Mucosa of stomach (tissue), 1 donor: ENCODE results near the gene ITGB3.

ENCODE experiments used
- H3K27me3 ChIP-seq: one replicate; pipeline ENCODE4 v1.7.0; 2013; ENCODE audit warnings: mild to moderate bottlenecking, low read length; ENCODE audit not compliant: control insufficient read depth, insufficient read depth
- H3K36me3 ChIP-seq: one replicate; pipeline ENCODE4 v1.7.0; 2013; ENCODE audit warnings: low read length; ENCODE audit not compliant: control insufficient read depth, insufficient read depth
- H3K4me1 ChIP-seq: one replicate; pipeline ENCODE4 v1.7.0; 2013; ENCODE audit warnings: mild to moderate bottlenecking, low read length; ENCODE audit not compliant: control insufficient read depth, insufficient read depth
- H3K4me3 ChIP-seq: one replicate; pipeline ENCODE4 v1.7.0; 2013; ENCODE audit warnings: low read length
- H3K9ac ChIP-seq: one replicate; pipeline ENCODE4 v1.7.0; 2013; ENCODE audit warnings: mild to moderate bottlenecking, low read length, moderate library complexity
- H3K9me3 ChIP-seq: one replicate; pipeline ENCODE4 v1.7.0; 2013; ENCODE audit warnings: mild to moderate bottlenecking, low read length, moderate library complexity; ENCODE audit not compliant: control insufficient read depth
- donor health status: Pancreatic carcinoma.

ITGB3 gene

DNA sequence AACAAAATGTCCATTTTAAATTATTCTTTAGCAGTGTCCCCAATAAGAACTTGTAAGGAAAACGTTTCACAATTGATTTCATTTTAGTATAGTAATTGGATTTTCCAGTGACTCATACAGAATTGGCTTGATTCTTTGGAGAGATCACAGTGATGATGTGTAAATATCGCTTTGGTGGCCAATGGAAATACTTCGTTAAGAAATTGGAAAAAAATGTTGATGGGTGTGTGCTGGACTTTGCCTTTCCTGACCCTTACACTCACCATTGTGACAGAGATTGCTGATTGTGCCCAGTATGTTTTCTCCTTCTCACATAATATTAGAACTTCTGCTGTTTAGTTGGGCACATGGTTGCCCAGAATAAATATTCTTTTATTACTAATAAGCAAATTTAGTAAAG is 62.7 kb downstream of the ITGB3 start:
- Histone ChIP-seq H3K9me3 (no peaks in the 10 kb centered on the region), H3K36me3 (no peaks in the 10 kb centered on the region), H3K27me3 (no peaks in the 10 kb centered on the region), H3K9ac (no peak overlapping the region), H3K4me1 (peaks cover 8% of the 10 kb centered on the region), H3K4me3 (no peak overlapping the region)

DNA sequence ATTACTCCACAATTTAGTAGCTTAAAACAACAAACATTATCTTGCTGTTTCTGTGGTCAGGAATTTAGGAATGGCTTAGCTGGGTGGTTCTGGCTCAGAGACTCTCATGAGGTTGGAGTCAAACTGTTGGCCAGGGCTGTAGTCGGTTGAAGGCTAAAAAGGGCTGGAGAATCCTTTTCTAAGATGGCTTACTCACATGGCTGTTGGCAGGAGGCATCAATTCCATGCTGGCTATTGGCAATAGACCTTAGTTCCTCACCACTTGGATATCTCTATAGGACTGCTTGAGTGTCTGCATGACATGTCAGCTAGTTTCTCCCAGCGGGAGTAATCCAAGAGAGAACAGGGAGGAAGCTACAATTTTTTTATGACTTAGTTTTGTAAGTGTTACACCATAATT is 63.5 kb downstream of the ITGB3 start:
- H3K4me3 ChIP-seq, result no peak overlapping the region
- H3K9ac ChIP-seq, result no peak overlapping the region
- H3K27me3 ChIP-seq, result no peaks in the 10 kb centered on the region
- H3K36me3 ChIP-seq, result no peaks in the 10 kb centered on the region
- no peaks in the 10 kb centered on the region for H3K9me3 ChIP-seq
- H3K4me1 ChIP-seq, result peaks cover 8% of the 10 kb centered on the region

DNA sequence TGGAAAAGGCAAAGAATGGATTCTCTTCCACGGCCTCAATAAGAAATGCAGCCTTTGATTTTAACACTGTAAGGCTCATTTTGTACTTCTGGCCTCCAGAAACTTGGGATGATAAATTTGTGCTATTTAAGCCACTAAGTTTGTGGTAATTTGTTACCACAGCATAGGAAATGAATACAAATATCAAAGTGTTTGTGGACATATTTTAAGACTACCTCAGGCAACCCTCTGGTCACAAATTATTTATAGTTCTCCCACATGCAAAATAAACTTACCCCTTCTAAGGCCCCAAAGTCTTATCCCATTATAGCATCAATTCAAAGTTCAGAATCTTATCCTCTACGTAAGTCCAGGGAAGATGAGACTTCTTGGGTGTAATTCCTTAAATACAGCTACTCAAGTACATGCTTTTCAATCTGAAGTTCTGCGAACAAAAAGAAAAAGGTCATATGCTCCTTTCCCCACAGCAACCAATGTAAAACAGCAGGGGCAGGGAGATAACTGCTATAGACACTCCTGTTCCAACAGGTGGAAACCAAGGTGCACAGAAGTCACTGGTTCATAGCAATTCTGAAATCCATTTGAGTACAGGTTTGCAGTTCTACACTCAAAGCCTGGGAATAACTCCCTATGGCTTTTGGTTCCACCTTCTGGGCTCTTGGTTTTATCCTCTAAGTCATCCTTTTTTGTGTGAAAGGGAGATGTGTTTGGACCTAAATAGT is 64.7 kb downstream of the ITGB3 start:
- no peak overlapping the region for H3K4me3 ChIP-seq
- no peaks in the 10 kb centered on the region for H3K27me3 ChIP-seq
- no peaks in the 10 kb centered on the region for H3K9me3 ChIP-seq
- no peaks in the 10 kb centered on the region for H3K36me3 ChIP-seq
- H3K4me1 ChIP-seq, result peaks cover 8% of the 10 kb centered on the region
- H3K9ac ChIP-seq, result no peak overlapping the region

DNA sequence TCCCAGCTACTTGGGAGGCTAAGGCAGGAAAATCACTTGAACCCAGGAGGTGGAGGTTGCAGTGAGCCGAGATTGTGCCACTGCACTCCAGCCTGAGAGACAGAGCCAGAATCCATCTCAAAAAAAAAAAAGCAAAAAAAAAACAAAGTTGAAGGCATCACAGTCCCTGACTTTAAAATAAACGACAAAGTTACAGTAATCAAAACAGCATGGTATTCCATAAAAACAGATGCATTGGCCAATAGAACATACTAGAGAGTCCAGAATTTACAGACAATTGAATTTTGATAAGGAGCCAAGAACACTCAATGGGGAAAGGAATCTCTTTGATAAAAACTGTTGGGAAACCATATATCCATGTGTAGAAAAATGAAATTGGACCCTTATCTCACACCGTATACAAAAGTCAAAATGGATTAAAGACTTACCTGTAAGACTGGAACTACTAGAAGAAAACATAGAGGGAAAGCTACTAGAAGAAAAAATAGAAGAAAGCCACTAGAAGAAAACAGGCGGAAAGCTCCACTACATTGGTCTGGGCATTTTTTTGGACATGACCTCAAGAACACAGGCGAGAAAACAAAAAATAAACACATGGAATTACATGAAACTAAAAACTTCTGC is 67.4 kb downstream of the ITGB3 start:
- no peak overlapping the region for H3K4me3 ChIP-seq
- H3K4me1 ChIP-seq, result peaks cover 8% of the 10 kb centered on the region
- no peak overlapping the region for H3K9ac ChIP-seq
- no peaks in the 10 kb centered on the region for H3K36me3 ChIP-seq
- H3K27me3 ChIP-seq, result peaks cover 5% of the 10 kb centered on the region
- H3K9me3 ChIP-seq, result no peaks in the 10 kb centered on the region

DNA sequence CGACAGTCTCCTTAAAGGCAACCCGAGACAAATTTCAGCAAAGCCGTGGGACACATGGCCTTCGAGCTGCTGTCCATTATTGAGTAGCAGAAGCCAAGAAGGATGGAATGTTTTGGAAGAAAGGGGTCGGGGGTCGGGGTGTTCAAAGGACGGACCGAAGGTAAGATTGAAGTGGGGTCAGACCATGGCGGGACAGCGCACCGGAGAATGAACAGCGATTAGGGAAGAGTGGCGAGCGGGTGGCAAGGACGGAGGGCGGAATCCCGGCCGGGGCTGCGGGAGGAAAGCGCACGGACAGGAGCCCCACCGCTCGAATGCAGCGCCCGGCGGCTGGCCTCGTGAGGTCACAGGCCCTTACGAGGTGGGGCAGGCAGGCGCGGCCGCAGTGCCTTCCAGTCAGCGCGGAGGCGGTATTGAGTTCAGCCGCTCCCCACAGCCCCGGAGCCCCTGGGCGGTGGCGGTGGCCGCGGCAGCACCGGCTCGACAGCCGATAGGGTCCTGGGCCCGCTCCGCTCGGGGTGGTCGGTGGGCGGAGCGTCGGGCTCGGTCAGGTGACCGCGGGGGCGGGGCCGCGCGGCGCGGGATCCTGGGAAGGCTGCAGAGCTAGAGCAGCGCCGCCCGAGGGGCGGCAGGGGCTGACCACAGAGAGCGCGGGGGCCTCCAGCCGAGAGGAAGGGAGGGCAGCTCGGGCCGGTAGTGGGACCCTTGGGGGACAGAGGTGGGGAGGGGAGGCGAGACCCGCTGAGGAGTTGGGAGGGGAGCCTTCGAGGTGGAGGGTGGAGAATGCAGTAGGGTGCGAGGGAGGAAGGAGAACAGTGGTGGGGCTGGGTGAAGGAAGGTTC is 70.0 kb downstream of the ITGB3 start, which contains the start of gene EFCAB13:
Gene EFCAB13 (plus strand): TSS at position 574 of the 842 bp plus-strand sequence. CDS start 4,399 bp downstream, outside the sequence.
- H3K27me3 ChIP-seq, result peaks cover 5% of the 10 kb centered on the region
- H3K4me1 ChIP-seq, result no peaks in the 10 kb centered on the region
- peak within 1 kb of the TSS; percentile 97 for H3K9ac ChIP-seq

DNA sequence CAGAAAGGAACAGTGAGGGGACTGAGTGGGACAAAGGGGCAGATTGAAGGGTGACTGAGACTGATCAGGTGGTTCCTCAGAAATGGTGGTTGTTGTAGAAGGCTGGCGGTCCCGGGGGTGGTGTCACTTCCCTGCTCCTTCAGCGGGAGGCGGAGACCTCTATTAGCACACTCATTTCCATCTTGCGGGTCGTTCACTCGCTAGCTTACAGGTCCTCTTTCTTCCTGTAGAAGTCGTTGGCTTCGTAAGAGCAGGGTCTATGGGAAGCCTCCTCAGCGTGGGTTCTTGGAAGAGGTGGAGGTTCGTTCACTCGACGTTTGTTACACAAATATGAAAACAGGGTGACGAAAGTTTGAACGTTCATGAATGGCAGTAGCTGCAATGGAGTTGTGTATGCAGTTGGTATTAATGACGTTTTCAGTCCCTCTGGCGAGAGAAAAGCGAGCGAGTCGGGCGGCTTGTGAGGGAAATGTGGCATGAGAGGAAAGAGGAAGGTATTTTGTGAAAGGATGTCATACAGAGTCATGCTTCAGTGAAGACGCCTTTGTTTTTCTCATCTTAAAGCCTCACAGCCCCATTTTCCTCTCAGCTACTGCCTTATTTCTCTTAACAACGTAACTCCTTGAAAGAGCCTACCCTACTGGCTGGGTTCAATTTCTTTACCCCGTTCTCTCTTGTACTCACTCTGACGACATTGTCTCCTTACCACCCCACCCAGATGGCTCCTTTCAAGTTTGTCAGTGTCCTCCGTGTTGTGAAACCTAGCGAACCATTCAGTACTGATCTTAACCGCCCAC is 70.8 kb downstream of the ITGB3 start:
- H3K4me1 ChIP-seq, result no peaks in the 10 kb centered on the region
- H3K9ac ChIP-seq, result peak overlapping the region; percentile 97
- H3K4me3 ChIP-seq, result peak overlapping the region; percentile 68
- no peaks in the 10 kb centered on the region for H3K9me3 ChIP-seq
- H3K27me3 ChIP-seq, result peaks cover 5% of the 10 kb centered on the region
- no peaks in the 10 kb centered on the region for H3K36me3 ChIP-seq

More for the DNA sequence above, 70.0 kb downstream of the ITGB3 start, which contains the start of gene EFCAB13:
- peak within 1 kb of the TSS; percentile 68 for H3K4me3 ChIP-seq
- no peaks in the 10 kb centered on the region for H3K9me3 ChIP-seq
- H3K36me3 ChIP-seq, result no peaks in the 10 kb centered on the region

DNA sequence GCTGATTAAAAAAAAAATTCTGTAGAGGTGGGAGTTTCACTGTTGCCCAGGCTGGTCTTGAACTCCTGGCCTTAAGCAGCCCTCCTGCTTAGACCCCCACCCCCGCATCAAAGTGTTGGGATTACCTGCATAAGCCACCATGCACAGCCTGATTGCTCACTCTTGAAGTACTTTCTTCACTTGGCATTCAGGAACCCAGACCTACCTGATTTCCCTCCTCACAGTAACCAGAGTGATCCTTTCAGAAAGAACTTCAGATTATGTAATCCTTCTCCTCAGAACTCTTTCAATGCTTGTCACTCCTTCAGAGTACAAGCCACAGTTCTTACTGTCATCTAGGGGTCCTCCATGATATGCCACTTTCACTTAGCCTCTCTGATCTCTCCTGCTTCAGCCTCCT is 71.5 kb downstream of the ITGB3 start:
- Histone ChIP-seq H3K9ac (no peak overlapping the region), H3K4me3 (no peak overlapping the region), H3K27me3 (peaks cover 5% of the 10 kb centered on the region), H3K4me1 (no peaks in the 10 kb centered on the region), H3K36me3 (no peaks in the 10 kb centered on the region), H3K9me3 (no peaks in the 10 kb centered on the region)

DNA sequence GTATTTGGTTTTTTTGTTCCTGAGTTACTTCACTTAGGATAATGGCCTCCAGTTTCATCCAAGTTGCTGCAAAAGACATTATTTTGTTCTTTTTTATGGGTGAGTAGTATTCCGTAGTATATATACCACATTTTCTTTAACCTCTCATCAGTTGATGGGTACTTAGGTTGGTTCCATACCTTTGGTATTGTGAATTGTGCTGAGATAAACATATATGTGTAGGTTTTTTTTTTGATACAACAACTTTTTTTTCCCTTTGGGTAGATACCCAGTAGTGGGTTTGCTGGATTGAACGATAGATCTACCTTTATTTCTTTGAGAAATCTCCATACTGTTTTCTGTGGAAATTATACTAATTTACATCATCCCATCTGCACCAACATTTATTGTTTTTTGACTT is 76.9 kb downstream of the ITGB3 start:
- H3K4me1 ChIP-seq, result no peaks in the 10 kb centered on the region
- H3K36me3 ChIP-seq, result no peaks in the 10 kb centered on the region
- H3K4me3 ChIP-seq, result no peak overlapping the region

DNA sequence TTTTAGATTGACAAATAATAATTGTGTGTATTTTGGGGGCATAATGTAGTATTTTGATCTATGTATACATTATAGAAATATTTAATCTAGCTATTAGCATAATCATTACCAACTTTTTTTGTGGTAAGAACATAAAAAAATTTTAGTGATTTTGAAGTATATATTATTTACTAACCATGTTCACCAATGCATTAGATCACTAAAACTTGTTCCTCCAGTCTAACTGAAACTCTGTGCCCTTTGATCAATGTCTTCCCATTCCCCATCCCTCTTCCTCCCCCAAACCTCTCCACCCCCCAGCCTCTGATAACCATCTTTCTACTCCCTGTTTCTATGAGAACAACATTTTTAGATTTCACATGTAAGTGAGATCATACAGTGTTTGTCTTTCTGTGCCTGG is 78.7 kb downstream of the ITGB3 start:
- Histone ChIP-seq H3K4me3 (no peak overlapping the region), H3K9ac (no peak overlapping the region), H3K9me3 (no peaks in the 10 kb centered on the region), H3K27me3 (no peaks in the 10 kb centered on the region), H3K36me3 (no peaks in the 10 kb centered on the region), H3K4me1 (no peaks in the 10 kb centered on the region)

More for the DNA sequence above, 76.9 kb downstream of the ITGB3 start:
- no peak overlapping the region for H3K9ac ChIP-seq
- H3K9me3 ChIP-seq, result no peaks in the 10 kb centered on the region
- H3K27me3 ChIP-seq, result no peaks in the 10 kb centered on the region

DNA sequence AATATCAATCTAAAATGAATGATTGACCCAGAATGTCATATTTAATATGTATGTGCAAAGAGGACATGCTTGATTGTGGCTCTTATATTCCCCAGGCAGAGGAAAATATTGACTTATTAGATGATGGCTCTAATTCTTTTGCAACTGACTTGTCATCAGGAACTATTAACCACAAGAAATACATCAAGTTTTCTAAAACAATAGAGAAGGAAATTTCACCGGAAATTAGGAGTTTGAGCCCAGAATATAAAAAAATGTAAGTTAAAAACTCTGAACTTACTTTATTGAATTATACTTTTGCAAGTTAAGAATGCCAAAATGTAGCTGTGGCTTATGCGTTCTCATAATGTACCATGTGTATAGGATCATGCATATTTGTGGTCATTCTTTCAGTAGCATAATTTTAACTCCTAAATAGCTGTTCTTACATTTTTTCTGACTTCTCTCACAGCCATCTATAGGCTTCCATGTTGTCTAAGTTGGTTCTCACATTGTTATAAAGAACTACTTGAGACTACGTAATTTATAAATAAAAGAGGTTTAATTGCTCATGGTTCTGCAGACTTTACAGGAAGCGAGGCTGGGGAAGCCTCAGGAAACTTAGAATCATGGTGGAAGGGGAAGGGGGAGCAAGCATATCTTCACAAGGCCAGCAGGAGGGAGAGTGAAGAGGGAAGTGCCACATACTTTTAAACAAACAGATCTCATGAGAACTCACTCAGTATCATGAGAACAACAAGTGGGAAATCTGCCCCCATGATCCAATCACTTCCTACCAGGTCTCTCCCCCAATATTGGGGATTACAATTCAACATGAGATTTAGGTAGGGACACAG is 81.7 kb downstream of the ITGB3 start:
- no peaks in the 10 kb centered on the region for H3K36me3 ChIP-seq
- H3K9me3 ChIP-seq, result no peaks in the 10 kb centered on the region
- no peak overlapping the region for H3K4me3 ChIP-seq
- H3K4me1 ChIP-seq, result no peaks in the 10 kb centered on the region
- no peak overlapping the region for H3K9ac ChIP-seq
- no peaks in the 10 kb centered on the region for H3K27me3 ChIP-seq

DNA sequence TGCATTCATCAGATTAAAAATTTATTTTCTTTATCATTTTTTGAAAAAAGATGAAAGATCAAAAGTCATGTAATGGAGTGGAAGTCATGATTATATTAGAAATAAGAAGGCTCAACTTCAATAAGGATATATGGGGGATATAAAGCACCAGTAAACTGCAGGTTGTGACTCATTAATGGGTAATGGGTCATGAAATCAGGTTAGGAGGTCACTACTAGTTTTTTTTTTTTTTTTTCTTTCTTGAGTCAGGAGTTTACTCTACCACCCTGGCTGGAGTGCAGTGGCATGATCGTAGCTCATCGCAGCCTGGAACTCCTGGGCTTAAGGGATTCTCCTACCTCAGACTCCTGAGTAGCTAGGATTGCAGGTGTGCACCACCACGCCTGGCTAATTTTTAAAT is 84.4 kb downstream of the ITGB3 start:
- Histone ChIP-seq H3K9ac (no peak overlapping the region), H3K4me3 (no peak overlapping the region), H3K36me3 (no peaks in the 10 kb centered on the region), H3K4me1 (no peaks in the 10 kb centered on the region), H3K9me3 (no peaks in the 10 kb centered on the region), H3K27me3 (no peaks in the 10 kb centered on the region)
